HG02973 (cell line): ENCODE measurements around the gene PCED1B.
"Not testable (repeated sequence)": the region's sequence is repeated elsewhere in the genome, so short reads cannot be mapped to it uniquely, and the experiment has no call there.

Experiments used
- ATAC-seq: cut with Tn5 transposase; IDR thresholded peaks from one replicate; pipeline ENCODE4 v1.9.1; 2021; ENCODE audit warnings: moderate library complexity; ENCODE audit not compliant: unreplicated experiment

The PCED1B gene

DNA sequence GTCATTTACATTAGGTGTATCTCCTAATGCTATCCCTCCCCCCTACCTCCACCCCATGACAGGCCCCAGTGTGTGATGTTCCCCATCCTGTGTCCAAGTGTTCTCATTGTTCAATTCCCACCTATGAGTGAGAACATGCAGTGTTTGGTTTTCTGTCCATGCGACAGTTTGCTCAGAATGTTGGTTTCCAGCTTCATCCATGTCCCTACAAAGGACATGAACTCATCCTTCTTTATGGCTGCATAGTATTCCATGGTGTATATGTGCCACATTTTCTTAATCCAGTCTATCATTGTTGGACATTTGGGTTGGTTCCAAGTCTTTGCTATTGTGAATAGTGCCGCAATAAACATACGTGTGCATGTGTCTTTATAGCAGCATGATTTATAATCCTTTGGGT is 37.9 kb downstream of the PCED1B start:
- not testable (repeated sequence) for ATAC-seq

DNA sequence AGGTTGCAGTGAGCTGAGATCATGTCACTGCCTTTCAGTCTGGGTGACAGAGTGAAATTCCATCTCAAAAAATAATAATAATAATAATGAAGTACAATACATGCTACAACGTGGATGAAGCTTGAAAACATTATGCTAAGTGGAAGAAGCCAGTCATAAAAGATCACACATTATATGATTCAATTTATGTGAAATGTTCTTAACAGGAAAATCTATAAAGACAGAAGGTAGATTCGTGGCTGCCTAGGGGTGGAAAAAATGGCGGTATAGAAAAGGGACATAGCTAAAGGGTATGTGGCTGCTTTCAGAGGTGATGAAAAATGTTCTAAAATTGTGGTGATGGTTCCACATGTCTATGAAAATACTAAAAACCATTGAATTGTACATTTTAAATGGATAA is 41.3 kb downstream of the PCED1B start:
- ATAC-seq, result no peak

DNA sequence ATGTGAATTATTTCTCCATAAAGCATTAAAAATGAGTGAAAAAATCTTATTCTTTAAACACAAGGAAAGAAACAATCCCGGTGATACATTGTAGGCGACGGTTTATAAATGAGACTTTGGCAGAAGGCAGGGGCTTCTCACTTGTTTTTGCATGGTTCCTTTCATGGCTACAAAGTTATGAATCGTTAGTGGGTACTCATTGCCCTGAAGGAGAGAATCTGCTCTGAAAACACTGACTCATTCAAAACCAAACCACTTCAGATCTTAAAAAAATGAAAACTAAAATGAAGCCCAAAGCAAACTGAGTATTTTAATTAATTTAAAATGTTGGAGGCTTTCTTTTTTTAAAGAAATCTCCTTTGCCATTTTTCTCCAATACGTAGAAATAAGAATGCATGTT is 41.7 kb downstream of the PCED1B start:
- ATAC-seq, result no peak

DNA sequence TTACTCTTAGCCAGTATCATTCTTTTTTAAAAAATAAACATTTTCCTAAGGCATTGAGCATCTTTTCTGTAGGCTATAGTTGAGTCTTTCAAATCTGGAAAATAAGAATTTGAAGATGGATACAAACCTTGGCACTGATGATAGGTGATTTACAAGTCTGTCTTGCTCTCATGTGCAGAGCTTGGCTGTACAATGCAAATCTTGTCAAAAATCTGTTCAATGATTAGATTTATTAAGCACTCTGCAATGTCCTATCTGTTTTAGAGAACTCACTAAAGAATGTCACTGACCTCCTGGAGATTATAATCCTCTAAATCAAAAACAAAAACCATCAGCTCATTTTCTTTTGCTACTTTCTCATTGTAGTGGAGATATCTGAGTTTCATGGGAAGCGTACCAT is 43.2 kb downstream of the PCED1B start:
- ATAC-seq, result no peak

DNA sequence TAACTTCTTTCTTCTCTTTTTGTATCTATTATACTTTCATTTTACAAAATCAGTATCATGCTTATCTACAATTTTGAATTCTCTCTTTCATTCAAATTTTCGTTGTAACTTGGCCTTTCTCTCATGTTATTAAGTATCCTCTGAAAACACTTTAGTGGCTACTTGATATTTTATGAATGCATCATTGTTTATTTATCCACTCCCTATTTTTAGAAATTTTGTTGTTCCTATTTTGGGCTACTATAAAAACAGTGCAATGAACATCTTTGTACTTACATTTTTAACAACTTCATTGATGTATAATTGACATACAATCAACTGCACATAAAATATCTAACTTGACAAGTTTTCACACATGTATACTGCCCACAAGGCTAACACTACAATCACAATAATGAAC is 44.3 kb downstream of the PCED1B start:
- no peak for ATAC-seq

DNA sequence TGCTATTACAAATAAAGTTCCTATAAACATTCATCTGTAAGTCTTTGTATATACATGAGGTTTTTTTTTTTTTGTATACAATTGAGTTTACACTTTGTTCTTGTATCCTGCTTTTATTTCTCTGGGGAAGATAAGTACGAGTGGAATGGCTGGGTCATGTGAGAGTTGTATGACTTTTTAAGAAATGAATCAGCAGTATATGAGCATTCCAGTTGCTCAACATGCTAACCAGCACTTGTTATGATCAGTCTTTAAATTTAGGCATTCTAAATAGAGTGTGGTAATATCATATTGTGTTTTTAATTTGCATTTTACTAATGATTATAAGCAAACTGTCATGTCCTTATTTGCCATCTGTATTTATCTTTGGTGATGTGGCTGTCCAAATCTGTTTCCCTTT is 45.0 kb downstream of the PCED1B start:
- no peak for ATAC-seq

DNA sequence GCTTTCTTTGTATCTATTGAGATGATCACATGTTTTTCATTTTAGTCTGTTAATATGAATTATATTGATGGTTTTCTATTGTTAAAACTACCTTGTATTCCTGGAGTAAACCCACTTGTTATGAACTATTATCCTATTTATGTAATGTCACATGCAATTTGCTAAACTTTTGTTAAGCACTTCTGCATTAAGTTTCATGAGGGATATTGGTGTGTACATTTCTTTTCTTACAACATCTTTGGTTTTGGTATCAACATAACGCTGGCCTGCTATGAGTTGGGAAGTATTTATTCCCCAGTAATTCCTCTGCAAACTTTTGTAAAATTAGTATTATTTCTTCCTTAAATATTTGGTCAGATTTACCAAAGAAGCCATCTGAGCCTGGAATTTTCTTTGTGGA is 46.8 kb downstream of the PCED1B start:
- no peak for ATAC-seq

DNA sequence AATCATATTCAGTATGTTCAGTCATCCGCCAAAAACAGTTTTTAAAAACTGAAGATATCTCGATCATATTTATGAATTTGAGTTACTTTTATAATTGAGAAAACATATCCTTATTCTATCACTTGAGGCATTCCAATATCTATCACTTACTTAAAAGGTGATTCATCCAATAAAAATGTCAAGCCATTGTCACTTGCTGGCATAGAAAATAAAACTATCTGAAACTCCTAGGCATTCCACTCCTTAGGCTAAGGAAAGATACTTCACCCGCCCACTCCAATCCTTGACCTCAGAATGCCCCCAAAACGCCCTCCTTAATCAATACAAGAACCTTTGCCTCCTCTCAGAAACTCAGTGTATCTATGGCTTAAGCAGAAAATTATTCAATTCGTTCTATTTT is 51.6 kb downstream of the PCED1B start:
- no peak for ATAC-seq

DNA sequence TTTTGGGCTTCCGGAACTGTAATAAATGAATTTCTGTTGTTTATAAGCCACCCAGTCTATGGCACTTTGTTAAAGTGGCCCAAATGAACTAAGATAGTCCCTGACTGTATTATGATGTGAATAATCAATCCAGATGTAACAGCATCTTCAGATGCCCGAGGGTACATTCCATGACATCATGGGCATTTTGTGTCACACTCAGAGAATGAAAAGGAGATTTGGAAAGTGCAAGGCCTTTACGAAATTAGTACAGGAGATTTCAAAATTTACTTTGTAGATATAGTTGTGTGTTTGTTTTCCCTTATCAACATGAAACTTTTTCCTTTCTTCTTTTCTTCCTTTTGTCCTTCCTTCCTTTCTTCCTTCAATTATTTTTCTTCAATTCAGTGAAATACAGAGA is 54.6 kb downstream of the PCED1B start:
- no peak for ATAC-seq

DNA sequence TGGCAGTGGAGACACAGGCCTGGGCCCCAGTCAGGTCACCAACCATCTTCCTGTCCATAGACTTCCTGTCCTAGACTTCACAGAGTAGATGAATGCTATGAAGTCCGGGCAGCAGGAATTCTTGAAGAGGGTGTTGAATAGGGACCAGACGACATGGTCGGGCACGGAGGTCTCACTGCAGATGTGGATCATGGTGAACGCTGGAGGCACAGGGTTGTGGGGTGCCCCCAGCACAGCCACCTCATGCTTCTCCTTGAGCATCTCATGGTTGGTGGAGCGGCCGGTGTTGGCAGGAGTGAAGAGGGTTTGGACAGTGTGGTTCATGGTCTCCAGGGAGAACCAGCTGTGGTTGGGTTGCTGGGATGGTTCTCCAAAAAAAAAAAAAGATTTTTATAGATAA is 56.2 kb downstream of the PCED1B start:
- ATAC-seq, result no peak

DNA sequence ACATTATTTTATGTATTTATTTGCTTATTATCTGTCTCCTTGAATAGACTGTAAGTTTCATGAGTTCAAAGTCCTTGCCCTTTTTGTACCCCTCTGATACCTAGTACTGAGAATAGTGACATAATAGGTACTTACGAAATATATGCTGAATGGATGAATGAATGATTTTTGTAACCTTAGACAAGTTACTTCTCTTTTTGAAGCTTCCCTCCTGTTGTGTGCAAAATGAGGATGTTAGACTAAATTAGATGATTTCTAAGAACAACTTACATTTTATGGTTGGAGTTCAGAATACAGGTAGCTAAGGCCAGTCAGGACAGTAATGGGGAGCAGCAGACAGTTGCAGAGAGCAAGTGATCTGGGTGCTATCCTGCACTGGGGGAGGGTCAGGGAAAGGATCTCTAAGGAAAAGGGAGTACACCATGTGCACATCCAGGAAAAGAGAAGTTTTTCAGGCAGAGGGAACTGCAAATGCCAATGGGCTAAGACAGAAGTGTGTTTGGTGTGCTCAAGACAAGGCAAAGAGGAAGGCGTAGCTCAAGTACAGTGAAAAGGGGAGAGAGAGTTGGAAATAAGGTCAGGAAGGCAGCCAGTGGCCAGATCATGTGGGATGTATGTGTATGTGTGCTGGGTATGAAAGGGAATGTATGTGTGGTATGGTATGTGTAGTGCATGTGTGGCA is 59.7 kb downstream of the PCED1B start:
- ATAC-seq, result no peak

DNA sequence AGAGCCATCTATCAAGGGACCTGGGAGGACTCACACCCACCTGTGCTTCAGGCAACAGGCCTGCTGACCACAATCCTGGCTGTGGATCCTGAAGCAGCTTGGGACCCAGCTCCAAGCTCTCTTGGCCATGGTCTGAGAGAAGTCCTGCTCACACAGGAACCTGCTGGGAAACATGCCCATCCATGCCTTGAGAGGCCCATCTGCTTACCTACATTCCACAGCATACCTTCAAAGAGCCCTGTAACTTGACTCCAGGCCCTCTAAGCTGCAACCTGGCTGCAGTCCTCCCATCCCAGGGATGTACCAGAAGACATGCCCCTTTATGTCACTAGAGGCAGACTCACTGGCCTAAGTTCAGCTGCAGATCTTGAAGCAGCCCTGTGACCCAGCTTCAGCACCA is 62.0 kb downstream of the PCED1B start:
- no peak for ATAC-seq

DNA sequence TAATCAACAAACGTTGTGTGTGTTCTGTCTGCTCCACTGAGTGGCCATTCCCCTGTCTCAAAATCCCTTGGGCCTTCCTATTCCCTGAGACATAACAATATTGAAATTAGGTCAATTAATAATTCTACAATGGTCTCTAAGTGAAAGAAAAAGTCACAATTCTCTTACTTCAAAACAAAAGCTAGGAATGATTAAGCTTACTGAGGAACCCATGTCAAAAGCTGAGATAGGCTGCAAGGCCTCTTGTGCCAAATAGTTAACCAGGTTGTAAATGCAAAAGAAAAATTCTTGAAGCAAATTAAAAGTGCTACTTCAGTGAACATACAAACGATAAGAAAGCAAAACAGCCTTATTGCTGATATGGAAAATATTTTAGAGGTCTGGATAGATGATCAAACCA is 65.3 kb downstream of the PCED1B start:
- no peak for ATAC-seq

DNA sequence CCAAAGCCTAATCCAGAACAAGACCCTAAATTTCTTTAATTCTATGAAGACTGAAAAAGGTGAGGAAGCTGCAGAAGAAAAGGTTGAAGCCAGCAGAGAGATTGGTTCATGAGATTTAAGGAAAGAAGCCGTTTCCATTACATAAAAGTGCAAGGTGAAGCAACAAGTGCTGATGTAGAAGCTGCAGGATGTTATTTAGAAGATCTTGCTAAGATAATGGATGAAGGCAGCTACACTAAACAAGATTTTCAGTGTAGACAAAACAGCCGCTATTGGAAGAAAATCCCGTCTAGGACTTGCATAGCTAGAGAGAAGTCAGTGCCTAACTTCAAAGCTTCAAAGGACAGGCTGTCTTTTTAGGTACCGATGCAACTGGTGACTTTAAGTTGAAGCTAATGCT is 65.8 kb downstream of the PCED1B start:
- no peak for ATAC-seq

DNA sequence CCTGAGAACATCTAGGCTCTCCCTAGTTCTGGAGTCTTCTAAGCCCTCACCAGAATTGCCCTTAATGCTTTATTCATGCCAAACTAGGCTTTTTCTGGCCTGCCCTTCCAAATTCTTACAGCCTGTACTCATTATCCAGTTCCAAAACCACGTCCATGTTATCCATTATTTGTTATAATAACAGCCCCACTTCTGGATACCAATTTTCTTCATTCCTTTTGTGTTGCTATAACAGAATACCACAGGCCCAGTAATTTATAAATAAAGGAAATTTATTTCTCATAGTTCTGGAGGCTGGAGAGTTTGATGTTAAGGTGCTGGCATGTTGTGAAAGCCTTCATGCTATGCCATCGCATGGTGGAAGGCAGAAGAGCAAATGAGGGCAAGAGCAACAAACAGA is 68.3 kb downstream of the PCED1B start:
- ATAC-seq, result no peak

DNA sequence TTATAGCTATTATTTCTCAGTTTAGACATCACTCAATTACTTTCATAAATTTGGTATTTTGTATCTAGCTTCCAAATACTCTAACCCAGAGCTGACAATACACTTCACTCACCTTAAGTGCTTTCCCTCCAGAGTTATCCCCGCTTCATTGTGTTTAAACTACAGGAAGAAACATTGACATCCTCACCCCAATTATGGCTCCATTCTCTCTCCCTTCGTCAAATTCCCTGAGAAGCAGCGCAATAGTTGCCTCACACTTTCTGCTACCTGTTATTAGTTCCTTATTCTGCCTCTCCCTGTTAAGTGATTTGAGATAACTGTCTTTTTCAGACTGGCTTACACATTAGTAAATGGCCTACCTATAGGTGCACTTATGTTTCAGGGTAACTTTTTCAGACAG is 69.7 kb downstream of the PCED1B start:
- ATAC-seq, result no peak

DNA sequence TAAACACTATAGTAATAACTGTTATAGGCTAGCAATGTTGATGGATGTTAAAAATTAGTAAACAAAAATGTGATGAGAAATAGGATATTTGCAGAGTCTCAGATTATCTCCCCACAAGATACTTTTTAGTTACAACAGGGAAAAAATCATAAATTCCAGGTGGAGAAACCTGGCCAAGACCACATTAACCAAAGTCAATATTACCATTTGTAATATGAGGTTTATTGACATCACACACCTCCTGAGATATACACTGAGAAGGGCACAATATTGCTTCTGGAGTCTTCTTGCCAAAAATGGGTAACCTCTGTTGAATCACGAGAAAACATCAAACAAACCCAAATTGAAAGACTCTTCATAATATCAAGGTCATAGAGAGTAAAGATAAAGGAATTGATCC is 72.7 kb downstream of the PCED1B start:
- ATAC-seq, result no peak

DNA sequence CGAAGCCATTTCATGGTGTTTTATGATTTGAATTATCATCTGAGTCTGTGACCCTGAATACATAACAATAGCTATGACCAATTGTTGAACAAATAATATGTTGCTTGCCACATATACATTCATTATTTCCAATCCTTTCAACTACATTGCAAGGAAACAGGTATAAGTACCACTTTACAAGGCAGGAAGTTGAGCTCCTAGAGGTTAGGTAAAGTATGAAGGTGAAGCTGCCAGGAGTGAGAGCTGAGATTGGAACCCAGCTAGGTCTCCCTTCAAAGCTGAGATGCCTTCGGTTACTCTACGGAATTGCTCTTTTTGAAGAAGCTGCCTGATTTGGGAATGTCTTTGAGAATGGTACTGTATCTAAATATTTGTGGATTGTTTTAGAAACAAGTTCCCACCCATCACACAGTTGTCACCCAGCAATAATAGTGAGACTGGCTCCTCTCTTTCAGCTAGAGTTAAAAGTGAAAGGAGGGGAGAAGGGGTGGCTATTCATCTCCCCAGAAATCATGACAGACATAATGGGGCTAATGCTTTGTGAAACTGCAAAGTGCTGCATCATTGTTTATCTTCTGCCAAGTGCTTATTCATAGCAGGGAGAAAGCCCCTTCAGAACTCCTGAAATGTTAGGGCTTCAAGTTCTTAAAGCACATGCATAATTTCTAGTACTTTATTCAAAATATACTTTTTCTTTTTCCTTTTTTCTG is 76.2 kb downstream of the PCED1B start:
- no peak for ATAC-seq

DNA sequence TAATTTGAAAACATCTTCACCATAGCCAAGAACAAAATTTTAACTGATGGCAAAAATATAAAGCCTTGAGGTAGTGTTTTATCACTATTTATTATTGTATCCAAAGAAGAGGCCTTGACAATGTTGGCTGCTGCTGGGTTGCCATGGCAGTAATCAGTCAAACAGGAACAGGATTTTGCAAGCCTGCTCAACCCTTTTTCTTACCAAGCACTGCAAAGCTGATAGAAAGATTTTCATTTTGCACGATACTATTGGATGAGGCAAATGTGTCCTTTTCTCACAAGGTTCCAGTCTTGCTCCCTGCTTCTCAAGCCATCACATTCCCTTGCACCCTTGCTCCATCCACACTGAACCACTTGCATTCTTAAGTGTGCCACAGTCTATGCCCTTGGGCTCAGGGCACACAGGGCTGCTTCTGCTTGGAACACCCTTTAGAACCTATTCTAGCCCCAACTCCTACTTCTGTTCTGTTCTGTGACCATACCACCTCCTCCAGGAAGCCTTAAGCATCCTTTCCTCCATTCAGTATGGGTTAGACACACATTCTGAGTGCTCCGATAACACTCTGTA is 76.8 kb downstream of the PCED1B start:
- ATAC-seq, result no peak

DNA sequence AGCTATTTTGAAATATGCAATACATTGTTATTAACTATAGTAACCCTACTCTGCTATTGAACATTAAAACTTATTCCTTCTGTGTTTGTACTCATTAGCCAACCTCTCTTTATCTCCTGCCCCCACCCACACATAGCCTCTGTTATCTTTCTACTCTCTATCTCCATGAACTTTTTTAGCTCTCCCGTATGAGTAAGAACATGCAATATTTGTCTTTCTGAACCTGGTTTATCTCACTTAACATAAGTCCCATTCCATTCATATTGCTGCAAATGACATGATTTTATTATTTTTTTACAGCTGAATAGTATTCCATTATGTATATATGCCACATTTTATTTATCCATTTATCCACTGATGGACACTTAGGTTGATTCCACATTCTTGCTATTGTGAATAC is 79.4 kb downstream of the PCED1B start:
- no peak for ATAC-seq

DNA sequence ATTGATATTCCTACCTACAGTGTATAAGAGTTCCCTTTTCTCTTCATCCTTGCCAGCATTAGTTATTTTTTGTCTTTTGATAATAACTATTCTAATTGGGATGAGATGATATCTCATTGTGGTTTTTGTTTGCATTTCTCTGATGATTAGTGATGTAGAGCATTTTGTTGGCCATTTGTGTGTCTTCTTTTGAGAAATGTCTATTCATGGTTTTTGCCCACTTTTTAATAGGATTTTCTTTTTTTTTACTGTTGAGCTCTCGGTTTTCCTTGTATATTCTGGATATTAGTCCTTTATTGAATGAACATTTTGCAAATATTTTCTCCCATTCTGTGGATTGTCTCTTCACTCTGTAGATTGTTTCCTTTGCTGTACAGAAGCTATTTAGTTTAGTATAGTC is 79.9 kb downstream of the PCED1B start:
- no peak for ATAC-seq
